BJ (cell line): ENCODE measurements around the gene RHO. TPM values are rescaled to one million over a fixed set of nuclear protein-coding genes. Genes with fewer than 3 reads are reported as not detected.

Experiments
- CTCF ChIA-PET: fragments of 350-600 bp; formaldehyde crosslinking; extraction: SDS; loops from one replicate; lab custom pipeline; 2021; ENCODE audit warnings: antibody characterized with exemption, inconsistent platforms; lab: Yijun Ruan, JAX
- POLR2A ChIA-PET: fragments of 300-600 bp; sonication (Branson Sonifier 250); formaldehyde crosslinking; extraction: SDS; loops from one replicate; lab custom pipeline; 2021; ENCODE audit warnings: antibody characterized with exemption; lab: Charles Lee
- DNase-seq: peaks from one replicate; pipeline ENCODE4 v3.0.0-alpha.2; 2011; ENCODE audit warnings: low read depth
- H3K27me3 ChIP-seq: 2 replicates; pipeline ENCODE4 v1.6.0; 2011; ENCODE audit warnings: low read length; ENCODE audit not compliant: control insufficient read depth, insufficient read depth
- H3K36me3 ChIP-seq: 2 replicates; pipeline ENCODE4 v1.5.1; 2011; ENCODE audit warnings: low read length; ENCODE audit not compliant: control insufficient read depth, insufficient read depth
- H3K4me3 ChIP-seq: 2 replicates; pipeline ENCODE4 v1.5.1; 2011; ENCODE audit warnings: low read depth, mild to moderate bottlenecking, control low read depth, low read length
- CTCF ChIP-seq: IDR thresholded peaks from 2 replicates; pipeline ENCODE4 v1.5.1; 2011; ENCODE audit warnings: low read depth, mild to moderate bottlenecking, control low read depth, inconsistent platforms, low read length, moderate library complexity; ENCODE audit not compliant: insufficient read depth
- polyA plus RNA-seq: library from polyadenylated mRNA; depleted of rRNA; stranded (reverse); fragments of >200 nt; gene quantifications from 2 replicates; pipeline ENCODE4 v1.2.3, GENCODE V29; 2011

RHO gene
- polyA plus RNA-seq, 1 experiment = not detected

DNA sequence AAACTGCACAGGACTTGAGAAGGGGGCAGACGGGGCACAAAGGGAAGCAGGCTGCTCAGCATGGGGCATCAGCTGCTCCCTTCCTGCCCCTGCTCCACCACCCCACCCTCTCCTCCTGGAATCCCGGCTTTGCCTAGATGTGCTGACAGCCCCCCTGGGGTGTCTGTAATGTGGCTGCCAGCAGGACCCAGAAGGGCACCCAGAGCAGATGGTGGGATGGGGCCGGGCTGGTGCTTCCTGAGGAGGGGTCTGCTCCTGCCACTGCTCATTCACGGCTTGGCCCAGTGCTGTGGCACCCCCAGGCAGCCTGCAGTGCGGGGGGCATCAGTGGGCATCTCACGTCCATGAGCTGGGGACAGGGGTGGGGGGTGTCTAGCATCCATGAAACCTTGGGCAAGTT lies 24.7 kb downstream of the RHO start:
- Histone ChIP-seq H3K27me3 (no peaks in the 10 kb centered on the region), H3K4me3 (no peak overlapping the region), H3K36me3 (peaks cover 15% of the 10 kb centered on the region)
- no peak for DNase-seq
- CTCF ChIA-PET = interaction anchor here (0.8 kb wide), 1 partner anchor 63 kb away, joined by 3 read pairs; no protein-coding TSS in a partner anchor
- POLR2A ChIA-PET = interaction anchor here (0.7 kb wide), 1 partner anchor 24 kb away, joined by 14 read pairs; no protein-coding TSS in a partner anchor
- TF ChIP-seq CTCF = no peak

GRCh38 chr3:129553719-129554118 lies 25.3 kb downstream of the RHO start:
- TF ChIP-seq CTCF = no peak
- Histone ChIP-seq H3K27me3 (no peaks in the 10 kb centered on the region), H3K4me3 (no peak overlapping the region), H3K36me3 (peaks cover 18% of the 10 kb centered on the region)
- no peak for DNase-seq
- CTCF ChIA-PET = interaction anchor here (1.1 to 2.0 kb wide), 3 partner anchors 46 to 170 kb away, joined by 3 to 7 read pairs (median 6); no protein-coding TSS in a partner anchor
- POLR2A ChIA-PET = interaction anchor here (0.7 kb wide), 2 partner anchors 23 to 269 kb away, joined by 5 to 14 read pairs; no protein-coding TSS in a partner anchor

- no peak for TF ChIP-seq CTCF
- POLR2A ChIA-PET = interaction anchor here (0.7 kb wide), 1 partner anchor 268 kb away, joined by 5 read pairs; no protein-coding TSS in a partner anchor
- CTCF ChIA-PET = interaction anchor here (0.6 to 2.0 kb wide), 5 partner anchors 27 to 171 kb away, joined by 3 to 7 read pairs (median 3); no protein-coding TSS in a partner anchor
- Histone ChIP-seq H3K27me3 (no peaks in the 10 kb centered on the region), H3K36me3 (peaks cover 18% of the 10 kb centered on the region), H3K4me3 (no peak overlapping the region)
- no peak for DNase-seq
These were observed 26.1 kb downstream of the RHO start for GRCh38 chr3:129554356-129555152.

DNA sequence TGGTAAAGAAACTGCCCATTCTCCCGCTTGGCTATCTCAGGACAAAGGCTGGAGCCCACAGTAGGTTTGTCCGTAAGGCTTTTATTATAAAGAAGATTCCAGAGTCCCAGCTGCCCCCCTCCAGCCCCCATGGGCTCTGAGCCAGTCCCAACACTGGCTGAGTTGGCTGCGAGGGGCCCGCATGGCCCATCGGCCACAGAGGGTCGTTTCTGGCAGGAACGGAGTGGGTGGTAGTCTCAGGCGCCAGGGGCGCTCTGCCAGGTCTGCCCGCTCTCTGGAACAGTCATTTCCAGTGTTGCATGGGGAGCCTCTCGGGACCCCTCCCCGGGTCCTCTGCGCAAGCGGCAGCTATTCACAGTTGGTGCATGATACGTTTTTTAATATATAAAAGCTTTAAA lies 26.7 kb downstream of the RHO start:
- Histone ChIP-seq H3K27me3 (no peaks in the 10 kb centered on the region), H3K4me3 (no peak overlapping the region), H3K36me3 (peaks cover 21% of the 10 kb centered on the region)
- CTCF ChIA-PET = interaction anchor here (1.4 to 2.0 kb wide), 3 partner anchors 27 to 172 kb away, joined by 3 to 7 read pairs (median 6); no protein-coding TSS in a partner anchor
- POLR2A ChIA-PET = no interaction called here
- no peak for DNase-seq
- TF ChIP-seq CTCF = no peak
